IPS-18c (cell line): Measurements from ENCODE around the gene CFAP99.
"Not testable (repeated sequence)": the region's sequence is repeated elsewhere in the genome, so short reads cannot be mapped to it uniquely, and the experiment has no call there.

Source experiments
- H3K4me3 ChIP-seq: 2 replicates; pipeline ENCODE4 v1.7.0; 2013; ENCODE audit warnings: low read depth, mild to moderate bottlenecking, low read length, moderate library complexity; ENCODE audit not compliant: insufficient read depth
- H3K9me3 ChIP-seq: one replicate; pipeline ENCODE4 v1.6.1; 2013; ENCODE audit warnings: mild to moderate bottlenecking, low read length, moderate library complexity; ENCODE audit not compliant: control insufficient read depth, insufficient read depth

CFAP99 gene

GRCh38 chr4:2418650-2419571 lies at the start of gene CFAP99:
CFAP99 (plus strand) TSS chr4:2418955.
- Histone ChIP-seq H3K4me3 (peak within 1 kb of the TSS; percentile 63), H3K9me3 (peaks cover 2% of the 10 kb centered on the region)

DNA sequence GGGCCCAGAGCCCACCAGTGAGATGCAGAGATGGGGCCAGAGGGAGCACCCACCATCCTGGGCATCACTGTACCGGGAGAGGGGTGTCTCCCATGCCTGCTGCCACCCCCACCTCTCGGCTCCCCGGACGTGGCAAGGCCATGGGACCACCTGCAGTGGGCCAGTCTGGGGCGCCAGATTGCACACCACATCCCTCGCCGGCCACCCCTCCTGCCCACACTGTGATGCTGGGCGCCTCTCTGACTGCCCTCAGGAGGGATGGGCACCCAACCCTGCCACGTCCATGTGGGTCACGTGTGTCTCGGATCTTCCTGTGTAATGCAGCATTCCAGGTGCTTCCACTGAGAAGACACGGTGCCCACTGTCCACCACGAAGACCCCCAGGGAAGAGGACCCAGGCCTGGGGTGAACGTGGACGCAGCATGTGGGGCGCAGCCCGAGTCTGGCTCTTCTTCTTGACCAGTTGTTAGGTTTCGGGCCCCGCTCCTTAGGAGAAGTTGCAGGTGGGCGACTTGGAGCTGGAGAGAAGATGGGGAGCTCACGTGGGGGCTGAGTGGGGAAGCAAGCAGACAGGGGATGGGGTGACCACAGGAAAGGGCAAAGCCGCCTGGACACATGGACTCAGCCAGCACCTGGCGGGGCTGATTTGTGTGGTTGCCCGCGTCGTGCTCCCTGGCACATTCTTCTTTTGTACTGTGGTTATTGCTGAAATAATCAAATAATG lies 48.0 kb upstream of the CFAP99 start:
- peaks cover 8% of the 10 kb centered on the region for H3K9me3 ChIP-seq
- H3K4me3 ChIP-seq, result no peak overlapping the region

GRCh38 chr4:2371765-2372487 lies 46.8 kb upstream of the CFAP99 start:
- no peak overlapping the region for H3K4me3 ChIP-seq
- peaks cover 8% of the 10 kb centered on the region for H3K9me3 ChIP-seq

DNA sequence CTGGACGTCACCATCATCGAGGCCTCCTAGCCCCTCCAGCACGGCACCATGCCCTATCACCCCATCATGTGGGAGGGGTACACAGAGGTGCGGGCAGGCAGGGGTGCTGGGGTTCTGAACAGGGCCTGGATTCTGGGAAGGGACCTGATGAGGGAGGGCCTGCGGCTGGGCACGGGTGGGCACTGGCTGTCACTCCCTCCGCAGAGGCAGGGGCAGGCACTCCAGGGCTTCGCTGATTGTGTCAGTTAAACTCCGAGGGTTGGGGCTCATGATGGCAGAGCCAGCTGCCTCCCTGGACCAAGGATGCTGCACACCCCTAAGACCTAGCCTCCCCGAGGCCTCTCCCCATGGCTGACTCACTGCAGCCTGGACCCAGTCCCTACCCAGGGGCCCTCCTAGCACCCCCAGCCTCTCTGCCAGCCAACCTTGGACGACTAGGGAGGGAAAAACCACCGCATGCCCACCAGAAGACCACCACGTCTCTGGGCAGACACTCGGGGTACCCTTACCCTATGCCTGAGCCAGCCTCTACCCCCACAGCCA lies 46.2 kb upstream of the CFAP99 start:
- Histone ChIP-seq H3K9me3 (peaks cover 8% of the 10 kb centered on the region), H3K4me3 (no peak overlapping the region)

- Histone ChIP-seq H3K9me3 (peaks cover 8% of the 10 kb centered on the region), H3K4me3 (no peak overlapping the region)
Observed at GRCh38 chr4:2373532-2373931, 45.2 kb upstream of the CFAP99 start.

GRCh38 chr4:2375427-2375826 lies 43.3 kb upstream of the CFAP99 start:
- H3K9me3 ChIP-seq, result peaks cover 8% of the 10 kb centered on the region
- no peak overlapping the region for H3K4me3 ChIP-seq

DNA sequence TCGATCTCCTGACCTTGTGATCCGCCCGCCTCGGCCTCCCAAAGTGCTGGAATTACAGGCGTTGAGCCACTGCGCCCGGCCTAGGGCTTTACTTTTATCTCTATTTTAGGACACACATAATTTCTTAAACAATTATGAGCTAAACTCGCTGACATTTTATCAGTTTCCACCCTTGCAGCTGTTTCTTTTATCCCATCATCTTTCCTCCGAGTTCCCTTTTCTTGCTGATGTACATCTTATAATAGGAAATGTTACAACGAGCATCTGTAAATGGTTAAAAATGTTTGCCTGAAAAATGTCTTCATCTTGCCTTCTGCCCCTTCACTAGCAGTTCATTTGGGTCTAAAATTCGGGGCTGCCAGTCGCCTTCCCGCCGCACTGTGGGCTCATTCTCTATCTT lies 41.5 kb upstream of the CFAP99 start:
- H3K4me3 ChIP-seq, result no peak overlapping the region
- H3K9me3 ChIP-seq, result peaks cover 8% of the 10 kb centered on the region

- peaks cover 5% of the 10 kb centered on the region for H3K9me3 ChIP-seq
- no peak overlapping the region for H3K4me3 ChIP-seq
Observed at GRCh38 chr4:2378401-2378800, 40.4 kb upstream of the CFAP99 start.

DNA sequence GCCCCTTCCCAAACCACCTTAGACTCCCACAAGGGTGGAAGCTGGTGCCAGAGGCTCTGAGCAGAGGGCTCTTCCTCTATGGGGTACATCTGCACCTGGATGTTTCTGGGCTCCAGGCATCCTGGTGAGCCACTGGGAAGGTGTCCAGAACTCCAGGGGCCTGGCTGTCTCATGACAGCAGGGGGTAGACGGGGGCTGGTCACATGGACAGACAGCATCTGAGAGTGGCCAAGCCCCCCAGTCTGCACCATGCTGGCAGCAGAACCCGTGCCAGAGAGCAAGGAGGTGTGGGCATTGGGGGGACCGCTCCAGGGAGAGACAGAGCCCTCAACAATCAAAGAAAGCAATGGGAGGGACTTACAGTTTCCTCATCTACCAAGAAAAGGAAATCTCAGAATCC lies 39.9 kb upstream of the CFAP99 start:
- H3K9me3 ChIP-seq, result peaks cover 2% of the 10 kb centered on the region
- H3K4me3 ChIP-seq, result no peak overlapping the region

DNA sequence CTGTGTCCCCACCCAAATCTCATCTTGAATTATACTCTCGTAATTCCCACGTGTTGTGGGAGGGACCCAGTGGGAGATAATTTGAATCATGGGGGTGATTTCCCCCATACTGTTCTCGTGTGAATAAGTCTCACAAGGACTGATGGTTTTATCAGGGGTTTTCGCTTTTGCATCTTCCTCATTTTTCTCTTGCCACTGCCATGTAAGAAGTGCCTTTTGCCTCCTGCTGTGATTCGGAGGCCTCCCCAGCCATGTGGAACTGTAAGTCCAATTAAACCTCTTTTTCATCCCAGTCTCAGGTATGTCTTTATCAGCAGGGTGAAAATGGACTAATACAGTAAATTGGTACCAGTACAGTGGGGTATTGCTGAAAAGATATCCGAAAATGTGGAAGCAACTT lies 38.2 kb upstream of the CFAP99 start:
- not testable (repeated sequence) for H3K4me3 ChIP-seq, H3K9me3 ChIP-seq

DNA sequence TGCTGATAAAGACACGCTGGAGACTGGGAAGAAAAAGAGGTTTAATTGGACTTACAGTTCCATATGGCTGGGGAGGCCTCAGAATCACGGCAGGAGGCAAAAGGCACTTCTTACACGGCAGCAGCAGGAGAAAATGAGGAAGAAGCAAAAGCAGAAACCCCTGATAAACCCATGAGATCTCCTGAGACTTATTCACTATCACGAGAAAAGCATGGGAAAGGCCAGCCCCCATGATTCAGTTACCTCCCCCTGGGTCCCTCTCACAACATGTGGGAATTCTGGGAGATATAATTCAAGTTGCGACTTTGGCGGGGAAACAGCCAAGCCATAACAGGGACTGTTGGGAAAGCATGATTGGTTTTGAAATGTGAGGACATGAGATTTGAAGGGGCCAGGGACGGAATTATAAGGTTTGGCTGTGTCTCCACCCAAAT lies 36.0 kb upstream of the CFAP99 start:
- not testable (repeated sequence) for H3K9me3 ChIP-seq, H3K4me3 ChIP-seq

GRCh38 chr4:2383220-2383631 lies 35.5 kb upstream of the CFAP99 start:
- H3K9me3 ChIP-seq, H3K4me3 ChIP-seq: not testable (repeated sequence)

- H3K4me3 ChIP-seq, result no peak overlapping the region
- H3K9me3 ChIP-seq, result no peaks in the 10 kb centered on the region
Observed at GRCh38 chr4:2383760-2384159, 35.0 kb upstream of the CFAP99 start.

DNA sequence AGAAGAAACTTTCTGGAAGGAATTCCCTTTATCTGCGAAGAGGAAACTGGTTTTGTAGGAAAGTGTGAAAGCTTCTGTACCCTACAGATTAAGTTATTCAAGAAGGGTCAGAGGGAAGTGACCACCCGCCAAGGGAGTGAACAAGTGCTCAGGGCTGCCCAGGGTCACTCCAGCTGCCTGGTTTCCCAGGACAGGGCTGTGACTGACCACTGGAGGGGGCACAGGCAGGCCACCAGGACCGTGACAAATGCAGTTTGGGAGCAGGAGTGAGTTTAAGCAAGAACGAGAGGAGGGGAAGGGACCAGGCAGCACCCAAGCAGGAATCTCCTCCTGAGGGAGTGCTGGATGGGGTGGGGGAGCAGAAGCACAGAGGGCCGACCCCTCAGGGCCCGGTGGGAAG lies 34.5 kb upstream of the CFAP99 start:
- H3K4me3 ChIP-seq, result no peak overlapping the region
- no peaks in the 10 kb centered on the region for H3K9me3 ChIP-seq

DNA sequence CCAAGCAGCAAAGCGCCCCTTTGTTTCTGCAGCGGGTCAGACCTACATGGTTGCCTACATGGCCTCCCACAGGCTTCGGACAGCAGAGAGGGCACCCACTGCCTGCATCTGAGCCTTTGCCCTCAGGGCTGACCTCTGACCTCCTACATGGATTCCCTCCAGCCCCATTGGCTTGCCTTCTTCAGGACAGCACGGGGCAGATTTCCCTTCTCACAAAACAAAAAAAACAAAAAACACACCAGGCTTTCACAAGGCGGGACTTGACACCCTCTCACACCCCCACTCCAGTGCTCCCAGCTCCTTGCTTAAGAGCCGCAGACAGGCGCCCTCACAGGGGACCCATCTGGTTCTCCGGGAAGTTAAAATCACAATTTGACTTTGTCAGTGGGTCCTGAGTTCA lies 33.2 kb upstream of the CFAP99 start:
- H3K9me3 ChIP-seq, result no peaks in the 10 kb centered on the region
- no peak overlapping the region for H3K4me3 ChIP-seq

DNA sequence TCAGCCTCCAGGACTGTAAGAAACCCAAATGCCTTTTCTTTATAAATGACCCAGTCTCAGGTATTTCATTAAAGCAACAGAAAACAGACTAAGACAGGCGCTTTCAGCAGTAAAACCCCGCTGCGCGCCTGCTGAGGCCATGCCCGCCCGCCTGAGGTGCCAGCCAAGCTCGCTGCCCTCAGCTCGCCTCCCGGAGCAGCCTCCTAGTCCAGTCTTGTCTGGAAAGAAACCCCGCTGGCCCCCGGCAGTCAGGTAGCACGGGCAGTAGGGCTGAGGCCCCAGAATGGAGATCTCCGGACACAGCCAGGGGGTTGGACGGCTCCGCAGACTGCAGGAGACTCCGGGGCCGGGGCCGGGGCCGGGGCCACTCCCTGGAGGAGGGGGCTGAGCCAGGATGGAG lies 32.0 kb upstream of the CFAP99 start:
- no peaks in the 10 kb centered on the region for H3K9me3 ChIP-seq
- H3K4me3 ChIP-seq, result no peak overlapping the region

DNA sequence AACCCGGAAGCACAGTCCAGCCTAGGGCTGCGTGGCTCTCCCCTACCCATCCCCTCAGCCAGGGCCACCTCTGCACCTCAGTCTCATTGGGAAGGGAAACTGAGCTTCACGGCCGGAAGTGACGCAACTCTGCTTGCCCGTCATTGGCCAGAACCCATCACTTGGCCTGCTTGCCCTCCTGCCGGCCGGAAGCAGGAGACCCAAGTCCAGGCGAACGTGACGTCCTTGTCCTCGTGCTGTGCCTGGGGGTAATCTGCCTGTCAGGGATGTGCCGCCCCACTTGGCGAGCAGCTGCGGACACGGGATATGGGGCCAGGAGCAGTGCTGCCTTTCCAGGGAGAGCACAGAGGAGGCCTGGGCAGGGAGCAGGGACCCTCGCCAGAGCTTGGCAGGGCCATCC lies 31.5 kb upstream of the CFAP99 start:
- H3K4me3 ChIP-seq, result no peak overlapping the region
- no peaks in the 10 kb centered on the region for H3K9me3 ChIP-seq
